Gastroesophageal sphincter (tissue), 4 donors: ENCODE results near the gene CNTN5. TPM values are rescaled to one million over a fixed set of nuclear protein-coding genes. Genes with fewer than 3 reads are reported as not detected.

Source experiments
- ATAC-seq: fragments of 150-250 bp; one replicate; pipeline ENCODE4 v1.9.1; 2016; ENCODE audit warnings: mild to moderate bottlenecking, moderate library complexity
- H3K27ac ChIP-seq, 4 donors: fragments of 200-600 bp; sonication (generic) in 3 of 4; 1 replicate in 3 of 4; 2 replicates in 1 of 4; pipeline ENCODE4 v1.5.1; 2016 to 2019
- H3K27me3 ChIP-seq: fragments of 200-600 bp; sonication (generic); one replicate; pipeline ENCODE4 v1.5.1; 2019
- H3K36me3 ChIP-seq, 2 donors: fragments of 200-600 bp; sonication (generic); one replicate each; pipeline ENCODE4 v1.5.1; 2019; ENCODE audit warnings: control low read depth in 1 of 2
- H3K4me1 ChIP-seq, 3 donors: fragments of 200-600 bp; sonication (generic); 1 replicate in 2 of 3; 2 replicates in 1 of 3; pipeline ENCODE4 v1.5.1; 2016 to 2019; ENCODE audit warnings: control low read depth in 2 of 3
- H3K4me3 ChIP-seq, 2 donors: fragments of 200-600 bp; sonication (generic); one replicate each; pipeline ENCODE4 v1.5.1; 2019; ENCODE audit warnings: mild to moderate bottlenecking in 1 of 2, moderate library complexity in 1 of 2
- H3K9me3 ChIP-seq, 3 donors: fragments of 200-600 bp; sonication (generic); one replicate each; pipeline ENCODE4 v1.5.1; 2017 to 2019; ENCODE audit warnings: control low read depth in 2 of 3
- EP300 ChIP-seq: sonication (generic); formaldehyde crosslinking; IDR thresholded peaks from one replicate; pipeline ENCODE4 v1.6.1; 2017; ENCODE audit warnings: antibody characterized with exemption, mild to moderate bottlenecking
- POLR2A ChIP-seq, 2 donors: fragments of 450-650 bp; IDR thresholded peaks; one replicate each; pipeline ENCODE4 v1.6.1; 2017; ENCODE audit warnings: antibody characterized with exemption in 2 of 2, mild to moderate bottlenecking in 2 of 2, moderate library complexity in 1 of 2
- POLR2AphosphoS5 ChIP-seq: sonication (generic); formaldehyde crosslinking; IDR thresholded peaks from one replicate; pipeline ENCODE4 v1.6.1; 2017; ENCODE audit warnings: antibody characterized with exemption
- WGBS, 2 donors: methylation state at CpG; one replicate each; pipeline ENCODE4 v1.1.5; 2018; ENCODE audit warnings: low coverage in 1 of 2; 5-methylcytosine and 5-hydroxymethylcytosine counted together
- total RNA-seq, 4 donors: library from RNA; depleted of rRNA; stranded (reverse); fragments of >200 nt; gene quantifications; one replicate each; pipeline ENCODE4 v1.1.0, GENCODE V29; 2016
- TF ChIP-seq, protein P1 (sequence below), 4 experiments: fragments of 200-600 bp in 2 of 4; fragments of 450-650 bp in 2 of 4; sonication (generic) in 1 of 4; IDR thresholded peaks; one replicate each; pipeline ENCODE4 v1.5.1; 2017 to 2019; ENCODE audit warnings: antibody characterized with exemption in 4 of 4, mild to moderate bottlenecking in 2 of 4, moderate library complexity in 2 of 4

Gene CNTN5
- under 1 TPM in 1 of 4 donors, not detected in 3; 0.16 TPM for total RNA-seq

DNA sequence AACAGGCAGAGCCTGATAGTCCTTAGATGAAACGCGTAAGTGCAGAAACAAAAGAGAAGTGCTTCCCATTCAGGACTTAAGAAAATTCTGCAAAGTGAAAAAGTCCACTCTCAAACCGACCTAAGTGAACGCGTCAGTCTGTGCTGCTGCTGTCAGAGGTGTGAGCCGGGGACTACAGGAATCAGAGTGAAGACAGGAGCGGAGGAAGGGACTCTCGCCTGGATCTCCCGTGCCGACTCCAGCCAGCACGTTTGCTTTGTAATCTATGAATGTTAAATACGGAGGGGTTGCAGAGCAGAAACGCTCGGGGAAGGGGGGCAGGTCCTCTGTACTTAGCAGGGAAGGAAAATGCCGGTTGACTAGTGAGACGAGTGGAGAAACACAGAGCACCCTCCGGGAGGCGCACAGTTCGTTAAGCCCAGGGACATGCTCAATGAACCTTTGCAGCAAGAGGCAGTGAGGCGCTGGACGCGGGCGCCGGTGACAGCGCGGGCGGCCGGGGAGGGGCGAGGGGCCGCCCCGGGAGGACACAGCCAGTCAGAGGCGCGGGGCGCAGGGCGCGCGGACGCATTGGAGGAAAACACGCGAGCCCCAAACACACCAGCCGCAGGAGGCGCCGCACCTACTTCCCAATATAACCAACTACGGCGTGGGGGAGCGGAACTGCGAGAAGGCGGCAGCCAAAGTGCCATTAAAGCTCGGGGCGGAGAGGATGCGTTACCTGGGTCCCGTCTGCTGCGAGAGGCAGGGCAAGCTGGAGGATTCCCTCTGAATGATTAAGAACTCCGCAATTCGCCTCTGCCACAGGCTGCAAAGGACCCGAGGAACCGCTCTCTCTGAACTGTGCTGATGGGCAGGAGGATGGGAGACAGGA, at the start of gene CNTN5:
CNTN5 (plus strand) TSS at position 598 of the 874 bp plus-strand sequence.
- H3K4me3 ChIP-seq, result peak within 1 kb of the TSS in 1 of 2 donors; percentile 42
- no peak within 1 kb of the TSS for H3K27ac ChIP-seq
- H3K27me3 ChIP-seq, result peaks cover 83% of the 10 kb centered on the region
- H3K9me3 ChIP-seq, result no peaks in the 10 kb centered on the region
- peaks cover 0 to 18% (median 4%) of the 10 kb centered on the region in 3 donors for H3K4me1 ChIP-seq
- H3K36me3 ChIP-seq, result no peaks in the 10 kb centered on the region
- 5 to 22% methylated on average over 4 to 14 of the region's 57 CpGs for WGBS, 2 donors
- ATAC-seq, result peak; percentile 16
- TF ChIP-seq POLR2A (IDR thresholded peaks at IDR 0.05), result no peak

DNA sequence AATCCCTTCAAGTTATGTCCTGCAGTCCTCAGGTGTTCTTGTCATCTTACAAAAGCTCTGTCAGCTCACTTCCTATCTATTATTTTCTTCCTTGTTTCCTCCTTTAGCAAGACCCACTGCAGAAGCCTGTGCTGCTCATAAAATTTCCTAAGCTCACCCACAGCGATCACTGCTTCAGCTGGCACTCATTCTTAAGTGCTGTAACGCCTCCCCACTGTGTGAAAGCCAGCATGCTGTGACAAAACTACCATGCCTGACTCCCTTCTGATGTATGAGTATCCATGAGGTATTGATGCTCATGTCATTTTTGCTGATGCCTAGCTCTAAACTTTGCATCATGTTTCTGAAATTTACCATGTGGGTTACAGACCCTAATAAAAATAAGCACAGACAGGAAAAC, 41.5 kb upstream of the CNTN5 start:
- no peak for ATAC-seq
- 52 to 79% methylated on average over 2 of the region's 2 CpGs for WGBS, 2 donors
- H3K36me3 ChIP-seq, result no peaks in the 10 kb centered on the region

DNA sequence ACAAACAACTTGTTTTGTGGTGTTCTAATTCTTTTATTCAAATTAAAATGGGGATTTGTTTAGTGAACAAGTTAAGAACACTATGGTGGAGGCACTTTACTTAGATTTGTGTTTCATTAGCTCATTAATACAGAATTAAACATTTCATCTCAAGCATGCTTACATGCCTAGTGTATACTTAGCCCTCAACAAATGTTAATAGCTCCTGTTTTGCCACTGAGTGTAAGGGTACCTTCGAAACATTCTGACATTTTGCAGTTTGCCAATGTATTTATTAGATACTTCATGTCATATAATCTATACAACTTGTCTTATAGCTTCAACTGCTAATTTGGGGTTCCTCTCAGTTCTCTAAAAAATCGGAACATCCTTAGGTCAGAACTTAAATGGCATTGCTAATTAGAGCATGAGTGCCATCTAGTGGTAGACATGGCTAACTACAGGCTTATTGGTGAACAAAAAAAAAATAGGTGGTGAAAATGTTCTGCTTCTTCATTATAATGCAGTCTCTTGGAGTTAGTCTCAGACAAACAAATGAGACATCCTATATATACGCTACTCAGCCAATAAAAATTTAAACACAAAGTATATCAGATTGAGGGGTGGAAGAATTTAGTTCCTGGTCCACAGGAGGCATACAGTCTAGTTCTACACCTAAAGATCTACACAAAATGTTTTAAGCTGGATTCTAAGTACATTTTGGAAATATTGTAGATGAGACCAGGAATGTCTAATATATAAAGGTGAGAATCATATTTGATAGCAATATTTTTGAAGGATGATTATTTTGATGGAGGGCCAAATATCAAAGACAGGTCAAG, 4.9 kb upstream of the CNTN5 start:
- 10 to 13% methylated on average over 3 of the region's 3 CpGs for WGBS, 2 donors
- Histone ChIP-seq H3K4me1 (peaks cover 0 to 12% (median 0%) of the 10 kb centered on the region in 3 donors), H3K27me3 (peaks cover 42% of the 10 kb centered on the region), H3K27ac (no peak overlapping the region), H3K9me3 (no peaks in the 10 kb centered on the region), H3K4me3 (no peak overlapping the region), H3K36me3 (no peaks in the 10 kb centered on the region)
- TF ChIP-seq EP300, result no peak
- TF ChIP-seq, protein P1, sequence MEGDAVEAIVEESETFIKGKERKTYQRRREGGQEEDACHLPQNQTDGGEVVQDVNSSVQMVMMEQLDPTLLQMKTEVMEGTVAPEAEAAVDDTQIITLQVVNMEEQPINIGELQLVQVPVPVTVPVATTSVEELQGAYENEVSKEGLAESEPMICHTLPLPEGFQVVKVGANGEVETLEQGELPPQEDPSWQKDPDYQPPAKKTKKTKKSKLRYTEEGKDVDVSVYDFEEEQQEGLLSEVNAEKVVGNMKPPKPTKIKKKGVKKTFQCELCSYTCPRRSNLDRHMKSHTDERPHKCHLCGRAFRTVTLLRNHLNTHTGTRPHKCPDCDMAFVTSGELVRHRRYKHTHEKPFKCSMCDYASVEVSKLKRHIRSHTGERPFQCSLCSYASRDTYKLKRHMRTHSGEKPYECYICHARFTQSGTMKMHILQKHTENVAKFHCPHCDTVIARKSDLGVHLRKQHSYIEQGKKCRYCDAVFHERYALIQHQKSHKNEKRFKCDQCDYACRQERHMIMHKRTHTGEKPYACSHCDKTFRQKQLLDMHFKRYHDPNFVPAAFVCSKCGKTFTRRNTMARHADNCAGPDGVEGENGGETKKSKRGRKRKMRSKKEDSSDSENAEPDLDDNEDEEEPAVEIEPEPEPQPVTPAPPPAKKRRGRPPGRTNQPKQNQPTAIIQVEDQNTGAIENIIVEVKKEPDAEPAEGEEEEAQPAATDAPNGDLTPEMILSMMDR (IDR thresholded peaks at IDR 0.05), result peak; percentile 59 to 81 (median 70)
- no peak for ATAC-seq

More for the DNA sequence above, 41.5 kb upstream of the CNTN5 start:
- no peaks in the 10 kb centered on the region for H3K4me1 ChIP-seq
- TF ChIP-seq, protein P1 (IDR thresholded peaks at IDR 0.05), result no peak
- no peak for TF ChIP-seq POLR2AphosphoS5
- no peak for TF ChIP-seq POLR2A (IDR thresholded peaks at IDR 0.05)
- TF ChIP-seq EP300, result no peak
- H3K27me3 ChIP-seq, result no peaks in the 10 kb centered on the region
- H3K27ac ChIP-seq, result no peak overlapping the region
- H3K4me3 ChIP-seq, result no peak overlapping the region
- peaks cover 0 to 10% (median 0%) of the 10 kb centered on the region in 3 donors for H3K9me3 ChIP-seq

DNA sequence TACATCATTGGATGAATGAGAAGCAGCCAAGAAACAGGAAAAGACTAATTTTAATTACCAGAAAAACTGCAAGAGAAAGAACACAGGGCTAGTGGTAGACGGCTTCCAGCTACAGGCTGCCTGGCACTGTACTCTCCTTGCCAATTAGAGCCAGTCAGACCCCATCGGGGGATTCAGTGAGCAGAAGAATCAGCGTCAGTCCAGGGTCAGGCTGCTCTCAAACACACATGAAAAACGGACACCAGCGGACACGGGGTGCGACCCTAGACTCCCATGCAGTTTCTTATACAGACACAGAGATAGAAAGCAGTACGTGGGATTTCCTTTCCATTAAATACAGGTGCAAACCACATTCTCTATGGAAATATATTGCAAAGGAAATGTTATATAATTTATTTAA, 1.1 kb upstream of the CNTN5 start:
- H3K9me3 ChIP-seq, result no peaks in the 10 kb centered on the region
- H3K4me1 ChIP-seq, result peaks cover 0 to 18% (median 4%) of the 10 kb centered on the region in 3 donors
- no peak overlapping the region for H3K27ac ChIP-seq
- H3K4me3 ChIP-seq, result no peak overlapping the region
- peaks cover 75% of the 10 kb centered on the region for H3K27me3 ChIP-seq
- WGBS, 2 donors, result 44 to 57% methylated on average over 7 to 8 of the region's 8 CpGs
- H3K36me3 ChIP-seq, result no peaks in the 10 kb centered on the region
- TF ChIP-seq POLR2AphosphoS5, result no peak
- no peak for TF ChIP-seq POLR2A (IDR thresholded peaks at IDR 0.05)
- no peak for TF ChIP-seq EP300
- TF ChIP-seq, protein P1 (IDR thresholded peaks at IDR 0.05), result no peak
- no peak for ATAC-seq

DNA sequence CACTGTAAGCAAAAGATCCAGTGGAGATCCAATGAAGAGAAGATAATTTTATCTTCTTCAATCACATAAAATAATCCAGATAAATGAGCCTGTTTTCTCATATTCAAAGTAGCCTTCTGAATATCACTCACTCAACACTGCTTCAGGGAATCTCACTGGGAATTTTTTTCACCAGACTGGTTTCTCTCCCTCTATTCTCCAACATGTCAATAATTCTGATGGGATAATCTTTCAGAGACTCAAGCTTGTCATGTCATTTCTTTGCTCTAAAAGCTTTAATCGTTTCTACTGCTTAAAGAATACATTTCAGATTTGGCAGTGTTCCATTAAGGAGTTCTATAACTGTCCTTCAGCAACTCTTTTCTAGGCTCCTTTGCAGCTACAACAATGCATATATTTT, 16.3 kb downstream of the CNTN5 start:
- ATAC-seq, result no peak
- H3K4me1 ChIP-seq, result no peaks in the 10 kb centered on the region
- WGBS, 2 donors, result 71 to 74% methylated on average over 1 of the region's 1 CpG

More for the DNA sequence above, 16.3 kb downstream of the CNTN5 start:
- H3K27ac ChIP-seq, result no peak overlapping the region
- no peak overlapping the region for H3K4me3 ChIP-seq
- no peaks in the 10 kb centered on the region for H3K9me3 ChIP-seq
- no peaks in the 10 kb centered on the region for H3K36me3 ChIP-seq
- TF ChIP-seq POLR2AphosphoS5 (no peak), POLR2A (IDR thresholded peaks at IDR 0.05) (no peak), EP300 (no peak)
- TF ChIP-seq, protein P1 (IDR thresholded peaks at IDR 0.05), result no peak
- no peaks in the 10 kb centered on the region for H3K27me3 ChIP-seq
